Activated CD4-positive, alpha-beta T cell treated with anti-CD3 and anti-CD28 coated beads, Interleukin-10, Interleukin-2, amounts not matched to agents 100 ng/mL and 50 ng/mL, durations not matched to agents 16 hours and 8 hours (primary cell): ENCODE measurements around the gene SLC39A8.
"Not testable (repeated sequence)": the region's sequence is repeated elsewhere in the genome, so short reads cannot be mapped to it uniquely, and the experiment has no call there.

Source experiments
- DNase-seq: peaks from one replicate; pipeline ENCODE4 v3.0.0-alpha.2; 2020

Gene SLC39A8

GRCh38 chr4:102298716-102299115, 46.6 kb downstream of the SLC39A8 start:
- DNase-seq: no peak

- no peak for DNase-seq
Measured at GRCh38 chr4:102295153-102295862, 50.0 kb downstream of the SLC39A8 start.

GRCh38 chr4:102288497-102288896, 56.8 kb downstream of the SLC39A8 start:
- no peak for DNase-seq

- DNase-seq: no peak
Measured at GRCh38 chr4:102285831-102286230, 59.5 kb downstream of the SLC39A8 start.

GRCh38 chr4:102281171-102281839, 64.0 kb downstream of the SLC39A8 start:
- no peak for DNase-seq

- DNase-seq: not testable (repeated sequence)
Measured at GRCh38 chr4:102273317-102273716, 72.0 kb downstream of the SLC39A8 start.

GRCh38 chr4:102272318-102272717, 73.0 kb downstream of the SLC39A8 start:
- DNase-seq: no peak

- no peak for DNase-seq
Measured at GRCh38 chr4:102268355-102268754, 76.9 kb downstream of the SLC39A8 start.

- peak; percentile 75 for DNase-seq
Measured at GRCh38 chr4:102263024-102263787, 82.1 kb downstream of the SLC39A8 start.

- DNase-seq: no peak
Measured at GRCh38 chr4:102259702-102260101, 85.6 kb downstream of the SLC39A8 start.

- no peak for DNase-seq
Measured at GRCh38 chr4:102259081-102259480, 86.2 kb downstream of the SLC39A8 start.

- no peak for DNase-seq
Measured at GRCh38 chr4:102256321-102256720, 89.0 kb downstream of the SLC39A8 start.

- DNase-seq: no peak
Measured at GRCh38 chr4:102253860-102254259, 91.4 kb downstream of the SLC39A8 start.

GRCh38 chr4:102252171-102252570, 93.1 kb downstream of the SLC39A8 start:
- DNase-seq: no peak

- no peak for DNase-seq
Measured at GRCh38 chr4:102250341-102250740, 94.9 kb downstream of the SLC39A8 start.

- DNase-seq: no peak
Measured at GRCh38 chr4:102247041-102247440, 98.2 kb downstream of the SLC39A8 start.

- DNase-seq: no peak
Measured at GRCh38 chr4:102246416-102246815, 98.9 kb downstream of the SLC39A8 start.

GRCh38 chr4:102244878-102245535, 100.3 kb downstream of the SLC39A8 start:
- DNase-seq: no peak

GRCh38 chr4:102243296-102243695, 102.0 kb downstream of the SLC39A8 start:
- not testable (repeated sequence) for DNase-seq

- DNase-seq: no peak
Measured at GRCh38 chr4:102234243-102234838, 110.9 kb downstream of the SLC39A8 start.

- no peak for DNase-seq
Measured at GRCh38 chr4:102230194-102230593, 115.1 kb downstream of the SLC39A8 start.

GRCh38 chr4:102227388-102227787, 117.9 kb downstream of the SLC39A8 start:
- no peak for DNase-seq

GRCh38 chr4:102223461-102223860, 121.8 kb downstream of the SLC39A8 start:
- no peak for DNase-seq
